ENCODE measurements around the gene APLF. TPM values are rescaled to one million over a fixed set of nuclear protein-coding genes. Genes with fewer than 3 reads are reported as not detected.

APLF gene
- polyA plus RNA-seq, 1 of the 3 experiments (the other 2 are of a cell fraction), result 1.1 TPM

- 95% methylated on average over 4 of the region's 4 CpGs for WGBS (ENCODE audit: low lambda C conversion rate)
- Histone ChIP-seq H4K20me1 (ENCODE audit: insufficient read depth) (no peaks in the 10 kb centered on the region), H3K9ac (no peak overlapping the region), H3K27ac (ENCODE audit: low read depth in 2 of 2, low read length in 1 of 2) (no peak overlapping the region), H3K79me2 (ENCODE audit: insufficient read depth) (no peaks in the 10 kb centered on the region), H2AFZ (ENCODE audit: low read depth) (no peak overlapping the region), H3K36me3 (replicated peaks in 1 of 2; ENCODE audit: control insufficient read depth in 1 of 2, insufficient read depth in 2 of 2, low read length in 1 of 2) (no peaks in the 10 kb centered on the region), H3K4me2 (no peak overlapping the region), H3K9me3 (no peaks in the 10 kb centered on the region), H3K4me3 (ENCODE audit: low read depth in 2 of 2, low read length in 1 of 2) (no peak overlapping the region), H3K4me1 (ENCODE audit: control insufficient read depth in 1 of 2, insufficient read depth in 2 of 2, low read depth in 1 of 2, low read length in 1 of 2) (peaks cover 2 to 6% of the 10 kb centered on the region in 2 experiments; a peak in 3 of 4 replicates), H3K27me3 (ENCODE audit: insufficient read depth) (no peaks in the 10 kb centered on the region), H3F3A (replicated peaks; ENCODE audit: insufficient read depth) (no peaks in the 10 kb centered on the region), H3K9me2 (no peaks in the 10 kb centered on the region)
- CTCF ChIA-PET, result interaction anchor here (1.2 to 1.5 kb wide), 2 partner anchors 37 to 95 kb away, joined by 3 to 6 read pairs; no protein-coding TSS in a partner anchor
- no peak for DNase-seq
- TF ChIP-seq, protein P1, sequence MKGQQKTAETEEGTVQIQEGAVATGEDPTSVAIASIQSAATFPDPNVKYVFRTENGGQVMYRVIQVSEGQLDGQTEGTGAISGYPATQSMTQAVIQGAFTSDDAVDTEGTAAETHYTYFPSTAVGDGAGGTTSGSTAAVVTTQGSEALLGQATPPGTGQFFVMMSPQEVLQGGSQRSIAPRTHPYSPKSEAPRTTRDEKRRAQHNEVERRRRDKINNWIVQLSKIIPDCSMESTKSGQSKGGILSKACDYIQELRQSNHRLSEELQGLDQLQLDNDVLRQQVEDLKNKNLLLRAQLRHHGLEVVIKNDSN (IDR thresholded peaks at IDR 0.05; ENCODE audit: borderline replicate concordance, low read depth), result no peak
- TF ChIP-seq EP300 (IDR thresholded peaks at IDR 0.05; ENCODE audit: borderline replicate concordance in 1 of 2, low read depth in 1 of 2, low read length in 1 of 2) (no peak), RXRA (IDR thresholded peaks at IDR 0.05; ENCODE audit: borderline replicate concordance, low read depth) (no peak), PBX3 (IDR thresholded peaks at IDR 0.05) (no peak), ELF1 (IDR thresholded peaks at IDR 0.05) (no peak), REST (IDR thresholded peaks at IDR 0.05; ENCODE audit: low read depth, low read length) (no peak), NRF1 (IDR thresholded peaks at IDR 0.05; ENCODE audit: low read depth, low read length) (no peak), SMC3 (IDR thresholded peaks at IDR 0.05; ENCODE audit: low read depth, low read length) (no peak), RAD21 (IDR thresholded peaks at IDR 0.05; ENCODE audit: low read length) (no peak), FOXJ3 (CRISPR knock-in tag; IDR thresholded peaks at IDR 0.05) (no peak), RFX5 (IDR thresholded peaks at IDR 0.05; ENCODE audit: low read length) (no peak), MXI1 (IDR thresholded peaks at IDR 0.05; ENCODE audit: low read depth, low read length) (no peak), TAF1 (IDR thresholded peaks at IDR 0.05; ENCODE audit: borderline replicate concordance, low read depth, low read length) (no peak), FOXM1 (IDR thresholded peaks at IDR 0.05; ENCODE audit: low read depth) (no peak), FOSL2 (IDR thresholded peaks at IDR 0.05; ENCODE audit: borderline replicate concordance, low read depth) (no peak), RCOR1 (IDR thresholded peaks at IDR 0.05; ENCODE audit: low read length) (no peak), USF2 (IDR thresholded peaks at IDR 0.05; ENCODE audit: borderline replicate concordance, low read depth, low read length) (no peak)
- TF ChIP-seq, protein P2, sequence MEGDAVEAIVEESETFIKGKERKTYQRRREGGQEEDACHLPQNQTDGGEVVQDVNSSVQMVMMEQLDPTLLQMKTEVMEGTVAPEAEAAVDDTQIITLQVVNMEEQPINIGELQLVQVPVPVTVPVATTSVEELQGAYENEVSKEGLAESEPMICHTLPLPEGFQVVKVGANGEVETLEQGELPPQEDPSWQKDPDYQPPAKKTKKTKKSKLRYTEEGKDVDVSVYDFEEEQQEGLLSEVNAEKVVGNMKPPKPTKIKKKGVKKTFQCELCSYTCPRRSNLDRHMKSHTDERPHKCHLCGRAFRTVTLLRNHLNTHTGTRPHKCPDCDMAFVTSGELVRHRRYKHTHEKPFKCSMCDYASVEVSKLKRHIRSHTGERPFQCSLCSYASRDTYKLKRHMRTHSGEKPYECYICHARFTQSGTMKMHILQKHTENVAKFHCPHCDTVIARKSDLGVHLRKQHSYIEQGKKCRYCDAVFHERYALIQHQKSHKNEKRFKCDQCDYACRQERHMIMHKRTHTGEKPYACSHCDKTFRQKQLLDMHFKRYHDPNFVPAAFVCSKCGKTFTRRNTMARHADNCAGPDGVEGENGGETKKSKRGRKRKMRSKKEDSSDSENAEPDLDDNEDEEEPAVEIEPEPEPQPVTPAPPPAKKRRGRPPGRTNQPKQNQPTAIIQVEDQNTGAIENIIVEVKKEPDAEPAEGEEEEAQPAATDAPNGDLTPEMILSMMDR (IDR thresholded peaks at IDR 0.05), result no peak
- TF ChIP-seq, protein P3, sequence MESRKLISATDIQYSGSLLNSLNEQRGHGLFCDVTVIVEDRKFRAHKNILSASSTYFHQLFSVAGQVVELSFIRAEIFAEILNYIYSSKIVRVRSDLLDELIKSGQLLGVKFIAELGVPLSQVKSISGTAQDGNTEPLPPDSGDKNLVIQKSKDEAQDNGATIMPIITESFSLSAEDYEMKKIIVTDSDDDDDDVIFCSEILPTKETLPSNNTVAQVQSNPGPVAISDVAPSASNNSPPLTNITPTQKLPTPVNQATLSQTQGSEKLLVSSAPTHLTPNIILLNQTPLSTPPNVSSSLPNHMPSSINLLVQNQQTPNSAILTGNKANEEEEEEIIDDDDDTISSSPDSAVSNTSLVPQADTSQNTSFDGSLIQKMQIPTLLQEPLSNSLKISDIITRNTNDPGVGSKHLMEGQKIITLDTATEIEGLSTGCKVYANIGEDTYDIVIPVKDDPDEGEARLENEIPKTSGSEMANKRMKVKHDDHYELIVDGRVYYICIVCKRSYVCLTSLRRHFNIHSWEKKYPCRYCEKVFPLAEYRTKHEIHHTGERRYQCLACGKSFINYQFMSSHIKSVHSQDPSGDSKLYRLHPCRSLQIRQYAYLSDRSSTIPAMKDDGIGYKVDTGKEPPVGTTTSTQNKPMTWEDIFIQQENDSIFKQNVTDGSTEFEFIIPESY (IDR thresholded peaks at IDR 0.05; ENCODE audit: borderline replicate concordance, low read depth), result no peak
- TF ChIP-seq, protein P4, sequence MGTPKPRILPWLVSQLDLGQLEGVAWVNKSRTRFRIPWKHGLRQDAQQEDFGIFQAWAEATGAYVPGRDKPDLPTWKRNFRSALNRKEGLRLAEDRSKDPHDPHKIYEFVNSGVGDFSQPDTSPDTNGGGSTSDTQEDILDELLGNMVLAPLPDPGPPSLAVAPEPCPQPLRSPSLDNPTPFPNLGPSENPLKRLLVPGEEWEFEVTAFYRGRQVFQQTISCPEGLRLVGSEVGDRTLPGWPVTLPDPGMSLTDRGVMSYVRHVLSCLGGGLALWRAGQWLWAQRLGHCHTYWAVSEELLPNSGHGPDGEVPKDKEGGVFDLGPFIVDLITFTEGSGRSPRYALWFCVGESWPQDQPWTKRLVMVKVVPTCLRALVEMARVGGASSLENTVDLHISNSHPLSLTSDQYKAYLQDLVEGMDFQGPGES (IDR thresholded peaks at IDR 0.05; ENCODE audit: low read depth, low read length), result no peak
- POLR2A ChIA-PET, result no interaction called here
These were observed 91.2 kb downstream of the APLF start for GRCh38 chr2:68558576-68558975.

All from SK-N-SH (cell line).